Measurements from ENCODE around the gene KCTD3.

GRCh38 chr1:215645182-215645581 is 78.1 kb downstream of the KCTD3 start:
- TF ChIP-seq CTCF (IDR thresholded peaks at IDR 0.05; ENCODE audit: insufficient read depth, low read length) (no peak), REST (IDR thresholded peaks at IDR 0.05; ENCODE audit: insufficient replicate concordance, low read depth) (no peak)

Measured in HL-60 (cell line).